Activated effector memory CD4-positive, alpha-beta T cell treated with anti-CD3 and anti-CD28 coated beads, Interleukin-2, amount 50 U/mL, for 16 hours (primary cell): ENCODE results near the gene CACNA1C.

ENCODE experiments used
- DNase-seq: peaks from one replicate; pipeline ENCODE4 v3.0.0-alpha.2; 2020

Gene CACNA1C

GRCh38 chr12:2541631-2542204 is 488.9 kb downstream of the CACNA1C start:
- DNase-seq, result no peak

- no peak for DNase-seq
These were observed 491.0 kb downstream of the CACNA1C start for GRCh38 chr12:2543801-2544200.

- no peak for DNase-seq
These were observed 491.4 kb downstream of the CACNA1C start for GRCh38 chr12:2544230-2544629.

GRCh38 chr12:2547273-2548044 is 494.7 kb downstream of the CACNA1C start:
- DNase-seq, result no peak

GRCh38 chr12:2548081-2548480 is 495.3 kb downstream of the CACNA1C start:
- no peak for DNase-seq

- DNase-seq, result no peak
These were observed 498.0 kb downstream of the CACNA1C start for GRCh38 chr12:2550561-2551411.

- DNase-seq, result no peak
These were observed 498.7 kb downstream of the CACNA1C start for GRCh38 chr12:2551412-2551900.

- no peak for DNase-seq
These were observed 499.4 kb downstream of the CACNA1C start for GRCh38 chr12:2552000-2552756.

- DNase-seq, result no peak
These were observed 500.8 kb downstream of the CACNA1C start for GRCh38 chr12:2553388-2554126.

- DNase-seq, result no peak
These were observed 502.8 kb downstream of the CACNA1C start for GRCh38 chr12:2555487-2556082.

- no peak for DNase-seq
These were observed 504.8 kb downstream of the CACNA1C start for GRCh38 chr12:2557597-2557996.

- no peak for DNase-seq
These were observed 507.1 kb downstream of the CACNA1C start for GRCh38 chr12:2559931-2560330.

GRCh38 chr12:2560356-2560755 is 507.6 kb downstream of the CACNA1C start:
- no peak for DNase-seq

- no peak for DNase-seq
These were observed 508.6 kb downstream of the CACNA1C start for GRCh38 chr12:2561367-2561766.

GRCh38 chr12:2562400-2562799 is 509.6 kb downstream of the CACNA1C start:
- DNase-seq, result no peak

GRCh38 chr12:2563709-2564108 is 510.9 kb downstream of the CACNA1C start:
- DNase-seq, result no peak

- no peak for DNase-seq
These were observed 513.4 kb downstream of the CACNA1C start for GRCh38 chr12:2566161-2566560.

- no peak for DNase-seq
These were observed 514.9 kb downstream of the CACNA1C start for GRCh38 chr12:2567711-2568110.

GRCh38 chr12:2570562-2570961 is 517.8 kb downstream of the CACNA1C start:
- no peak for DNase-seq

GRCh38 chr12:2574355-2574935 is 521.7 kb downstream of the CACNA1C start:
- DNase-seq, result peak; percentile 41

GRCh38 chr12:2575245-2575644 is 522.5 kb downstream of the CACNA1C start:
- DNase-seq, result peak; percentile 16
